ENCODE measurements around the gene CASKIN2.
A peak's percentile ranks its signal among the peaks of the same experiment; 100 is the strongest.

The CASKIN2 gene

GRCh38 chr17:75515496-75516254, at the start of gene CASKIN2:
Gene CASKIN2 (minus strand): TSS chr17:75515537. CDS start chr17:75513804, 1,733 bp downstream.
- DNase-seq = peak; percentile 89 to 96 (median 92)

GRCh38 chr17:75565066-75565465, 49.7 kb upstream of the CASKIN2 start:
- no peak for DNase-seq

DNA sequence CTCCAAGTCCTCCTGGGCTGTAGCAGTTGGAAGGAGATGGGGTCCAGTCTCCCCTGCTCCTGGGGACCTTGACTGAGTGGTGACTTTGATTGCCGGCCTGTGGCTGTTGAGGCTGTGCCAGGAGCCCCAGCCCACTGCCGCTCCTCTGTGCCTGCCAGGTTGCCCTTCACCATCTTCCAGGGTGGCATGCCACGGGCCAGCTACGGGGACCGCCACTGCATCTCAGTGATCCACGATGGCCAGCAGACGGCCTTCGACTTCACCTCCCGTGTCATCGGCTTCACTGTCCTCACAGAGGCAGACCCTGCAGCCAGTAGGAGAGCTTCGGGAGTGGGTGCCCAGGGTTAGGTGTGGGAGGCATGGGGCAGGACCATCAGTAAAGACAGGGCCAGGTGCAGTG, 48.9 kb upstream of the CASKIN2 start:
- DNase-seq = no peak

DNA sequence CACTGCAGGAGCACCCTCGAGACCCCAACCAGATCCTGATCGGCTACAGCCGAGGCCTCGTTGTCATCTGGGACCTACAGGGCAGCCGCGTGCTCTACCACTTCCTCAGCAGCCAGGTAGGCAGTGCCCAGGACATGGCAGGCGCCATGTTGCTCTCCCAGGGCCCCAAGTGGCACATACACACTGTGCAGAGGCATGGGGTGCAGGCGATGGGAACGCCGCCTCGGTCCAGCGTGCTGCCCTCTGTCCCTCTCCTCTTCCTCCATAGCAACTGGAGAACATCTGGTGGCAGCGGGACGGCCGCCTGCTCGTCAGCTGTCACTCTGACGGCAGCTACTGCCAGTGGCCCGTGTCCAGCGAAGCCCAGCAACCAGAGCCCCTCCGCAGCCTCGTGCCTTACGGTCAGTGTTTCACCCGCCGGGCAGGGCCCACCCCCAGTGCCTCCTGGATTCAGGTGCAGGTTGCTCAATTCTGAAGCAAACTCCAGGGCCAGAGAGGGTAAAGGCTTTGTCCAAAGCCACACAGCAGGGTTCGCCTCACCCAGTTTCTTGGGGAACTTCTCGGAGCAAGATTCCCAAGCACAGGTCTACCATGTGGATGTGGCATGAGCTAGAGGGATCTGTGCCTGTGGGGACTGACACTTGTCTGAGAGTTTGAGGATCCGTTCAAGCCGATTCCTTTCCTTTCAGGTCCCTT, 47.9 kb upstream of the CASKIN2 start:
- no peak for DNase-seq

- DNase-seq = no peak
Measured at GRCh38 chr17:75561927-75562603, 46.7 kb upstream of the CASKIN2 start.

GRCh38 chr17:75559958-75560533, 44.7 kb upstream of the CASKIN2 start:
- no peak for DNase-seq

DNA sequence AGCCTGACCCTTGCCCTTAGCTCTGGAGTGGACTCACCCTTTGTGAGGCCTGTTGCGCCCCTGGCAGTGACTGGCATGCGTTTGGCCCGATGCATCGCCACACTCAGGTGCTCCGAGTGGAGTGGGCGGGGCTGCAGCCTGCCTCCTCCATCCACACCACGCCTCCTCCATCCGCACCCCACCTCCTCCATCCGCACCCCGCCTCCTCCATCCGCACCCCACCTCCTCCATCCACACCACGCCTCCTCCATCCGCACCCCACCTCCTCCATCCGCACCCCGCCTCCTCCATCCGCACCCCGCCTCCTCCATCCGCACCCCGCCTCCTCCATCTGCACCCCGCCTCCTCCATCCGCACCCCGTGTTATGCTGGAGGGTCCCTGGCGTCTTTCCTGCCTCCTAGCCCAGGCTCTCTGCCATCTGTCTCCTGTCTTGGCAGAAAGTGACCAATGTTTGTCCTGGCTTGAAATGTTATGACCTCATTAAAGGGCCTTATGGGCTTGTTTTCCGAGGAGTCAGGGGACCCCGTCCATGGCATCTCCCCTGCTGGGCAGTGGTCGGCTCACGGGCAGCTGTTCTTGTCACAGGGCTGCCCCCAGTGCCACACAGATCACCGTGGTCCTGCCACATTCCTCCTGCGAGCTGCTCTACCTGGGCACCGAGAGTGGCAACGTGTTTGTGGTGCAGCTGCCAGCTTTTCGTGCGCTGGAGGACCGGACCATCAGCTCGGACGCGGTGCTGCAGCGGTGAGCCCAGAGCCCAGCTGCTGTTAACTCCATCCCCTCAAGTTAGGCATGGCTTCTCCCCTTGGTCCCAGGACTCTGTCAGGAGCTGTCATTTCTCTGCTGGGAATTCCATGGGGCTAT, 43.6 kb upstream of the CASKIN2 start:
- DNase-seq = no peak

DNA sequence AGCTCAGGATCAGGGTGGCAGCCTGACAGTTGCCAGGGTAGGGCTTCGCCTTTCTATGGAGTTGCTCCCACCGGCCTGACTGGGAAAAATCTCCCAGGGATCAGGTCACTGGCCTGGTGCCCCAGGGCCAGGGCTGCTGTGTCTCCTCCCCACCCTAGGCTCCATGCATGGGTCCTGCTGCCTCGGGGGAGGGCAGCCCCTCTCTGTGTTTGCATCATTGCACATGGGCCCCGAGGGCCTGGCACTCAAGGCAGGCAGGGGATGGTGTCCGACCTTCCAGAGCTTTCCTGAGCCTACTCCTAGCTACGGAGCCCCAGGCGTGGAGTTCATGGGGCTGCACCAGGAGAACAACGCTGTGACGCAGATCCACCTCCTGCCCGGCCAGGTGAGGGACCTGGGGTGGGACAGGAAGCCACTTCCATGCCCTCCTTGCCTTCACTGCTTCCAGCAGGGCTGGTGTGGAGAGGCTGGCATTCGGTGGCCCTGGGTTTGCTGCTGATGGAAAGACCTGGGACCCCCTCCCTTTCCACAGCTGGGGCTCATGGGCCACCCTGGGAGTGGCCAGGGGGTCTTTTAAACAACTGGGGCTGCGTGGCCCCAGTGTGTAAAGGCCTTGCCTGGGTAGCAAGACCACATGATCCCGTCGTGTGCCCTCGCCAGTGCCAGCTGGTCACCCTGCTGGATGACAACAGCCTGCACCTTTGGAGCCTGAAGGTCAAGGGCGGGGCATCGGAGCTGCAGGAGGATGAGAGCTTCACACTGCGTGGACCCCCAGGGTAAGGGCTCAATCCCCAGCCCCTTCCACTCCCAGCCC, 42.7 kb upstream of the CASKIN2 start:
- no peak for DNase-seq

- DNase-seq = peak in 1 of 3 experiments; percentile 3
Measured at GRCh38 chr17:75557075-75557851, 41.9 kb upstream of the CASKIN2 start.

DNA sequence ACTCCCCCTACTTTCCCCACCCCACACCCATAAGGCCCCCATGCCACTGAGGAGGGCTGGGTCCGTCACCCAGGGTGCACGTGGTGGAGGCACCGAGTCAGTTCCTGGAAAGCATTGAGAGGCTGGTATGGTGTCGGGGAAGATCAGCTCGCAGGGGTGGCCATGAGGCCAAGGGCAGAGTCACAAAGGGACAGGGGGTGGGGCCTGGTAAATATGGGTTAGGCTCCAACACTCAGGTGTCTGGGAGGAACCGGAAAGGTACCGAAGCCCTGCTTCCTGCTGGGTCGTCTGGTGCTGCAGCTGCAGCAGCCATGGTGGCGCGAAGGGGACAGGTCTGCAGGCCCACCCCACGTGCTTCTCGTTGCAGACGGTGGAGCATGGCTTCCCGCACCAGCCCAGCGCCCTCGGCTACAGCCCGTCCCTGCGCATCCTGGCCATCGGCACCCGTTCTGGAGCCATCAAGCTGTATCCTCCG, 40.4 kb upstream of the CASKIN2 start:
- no peak for DNase-seq

GRCh38 chr17:75553295-75554110, 38.2 kb upstream of the CASKIN2 start:
- DNase-seq = no peak

DNA sequence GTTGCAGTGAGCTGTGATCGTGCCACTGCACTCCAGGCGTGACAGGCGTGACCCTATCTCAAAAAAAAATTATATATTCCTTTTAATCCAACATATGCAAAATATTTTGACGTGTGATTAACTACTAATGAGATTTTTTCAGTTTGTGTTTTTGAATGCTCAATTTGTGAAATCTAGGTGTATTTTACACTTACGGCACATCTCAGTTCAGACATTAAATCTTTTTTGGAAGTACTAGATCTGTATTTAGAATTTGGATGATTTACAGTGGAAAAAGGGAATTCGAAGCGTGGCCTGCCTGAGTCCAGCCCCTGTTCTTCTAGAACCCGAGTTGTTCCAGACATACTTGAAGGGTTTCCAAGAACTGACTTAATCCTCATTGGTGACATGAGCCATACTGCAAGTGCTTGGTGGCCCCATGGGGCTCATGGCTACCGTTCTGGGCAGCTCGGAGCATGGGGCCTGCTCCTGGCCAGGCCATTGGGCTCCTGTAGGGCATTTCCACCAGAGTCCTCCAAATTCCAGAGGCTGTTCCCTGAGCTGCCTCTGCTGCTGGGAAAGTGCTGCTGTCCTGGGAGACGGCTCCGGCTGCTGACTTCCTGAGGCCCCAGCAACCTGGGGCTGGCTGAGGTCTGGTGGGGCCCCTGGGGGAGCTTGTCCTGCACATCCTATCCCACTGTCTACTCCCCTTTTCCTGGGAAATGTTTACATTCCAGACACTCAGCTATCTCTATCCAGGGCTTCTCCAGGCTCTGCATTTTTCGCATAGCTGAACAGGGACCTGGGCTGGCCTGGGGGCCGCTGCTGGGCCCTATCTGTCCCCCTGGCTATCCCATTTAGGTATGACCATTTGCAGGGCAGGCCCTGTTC, 37.3 kb upstream of the CASKIN2 start:
- DNase-seq = no peak

- no peak for DNase-seq
Measured at GRCh38 chr17:75551266-75551665, 35.9 kb upstream of the CASKIN2 start.

- no peak for DNase-seq
Measured at GRCh38 chr17:75550139-75550465, 34.8 kb upstream of the CASKIN2 start.

DNA sequence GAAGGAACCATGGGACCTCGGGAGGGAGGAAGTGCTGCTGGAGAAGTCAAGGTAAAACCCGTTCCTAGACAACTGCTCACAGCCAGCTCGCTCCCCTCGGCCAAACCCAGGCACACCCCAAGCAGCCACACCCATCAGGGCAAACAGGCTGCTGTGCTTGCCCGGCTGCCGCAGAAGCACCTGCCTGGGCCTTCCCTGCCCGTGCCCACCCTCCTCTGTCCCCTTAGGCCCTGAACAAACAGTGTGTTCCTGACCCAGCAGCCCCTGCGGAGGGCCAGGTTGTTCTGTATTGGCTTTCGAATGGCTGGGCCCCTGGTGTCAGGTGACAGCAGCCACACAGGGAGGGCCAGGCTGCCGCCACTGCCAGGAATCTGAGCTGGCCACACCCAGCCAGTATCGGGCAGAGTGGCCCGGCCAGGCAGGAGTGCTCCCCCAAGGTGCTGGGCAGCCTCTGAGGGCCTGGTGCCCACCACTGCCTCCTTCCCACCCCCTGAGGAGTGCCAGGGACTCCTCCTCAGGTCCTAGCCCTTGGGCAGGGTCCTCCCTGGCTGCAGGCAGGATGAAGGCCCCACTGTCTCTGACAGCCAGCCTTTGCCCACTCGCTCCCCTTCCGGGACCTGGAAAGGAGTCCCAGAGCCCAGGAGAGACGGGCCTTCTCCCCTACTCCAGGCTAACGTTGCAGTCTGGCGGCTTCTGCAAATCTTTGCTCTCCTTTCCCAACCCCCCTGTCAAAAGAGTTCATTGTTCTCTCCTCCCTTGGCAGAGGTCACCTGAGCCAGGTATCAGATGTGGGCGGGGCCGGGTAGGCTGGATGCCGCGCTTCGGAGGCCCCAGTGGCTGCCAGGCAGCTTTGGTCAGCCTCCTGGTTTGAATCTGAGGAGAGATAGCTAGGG, 34.2 kb upstream of the CASKIN2 start:
- peak; percentile 77 to 87 (median 83) for DNase-seq

- no peak for DNase-seq
Measured at GRCh38 chr17:75548813-75549212, 33.5 kb upstream of the CASKIN2 start.

DNA sequence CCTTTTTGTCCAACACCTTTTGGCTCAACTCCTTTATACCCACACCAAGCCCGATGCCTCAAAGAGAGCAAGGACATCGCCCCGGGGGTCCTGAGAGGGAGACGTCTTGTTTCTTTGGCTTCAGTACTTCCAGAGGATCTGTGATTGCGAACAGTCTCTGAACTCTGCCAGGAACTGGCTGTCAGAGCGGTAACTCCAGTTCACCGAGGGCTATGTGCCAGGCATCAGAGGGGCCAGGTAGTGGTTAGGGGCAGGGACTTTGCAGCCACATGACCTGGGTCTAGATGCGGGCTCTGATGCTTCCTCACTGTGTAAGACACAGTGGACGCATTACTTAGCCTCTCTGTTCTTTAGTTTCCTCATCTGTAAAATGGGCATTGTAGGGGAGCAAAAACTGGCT, 31.8 kb upstream of the CASKIN2 start:
- DNase-seq = no peak

GRCh38 chr17:75546181-75546580, 30.8 kb upstream of the CASKIN2 start:
- DNase-seq = no peak

All from NCI-H1417 (cell line).